Activated T-helper 1 cell treated with Interleukin-2 at 50 U/mL for 16 hours (primary cell): ENCODE data around the gene SCGB3A1.

Source experiments
- DNase-seq: peaks from one replicate; pipeline ENCODE4 v3.0.0-alpha.2; 2020; ENCODE audit warnings: low read depth

Gene SCGB3A1

DNA sequence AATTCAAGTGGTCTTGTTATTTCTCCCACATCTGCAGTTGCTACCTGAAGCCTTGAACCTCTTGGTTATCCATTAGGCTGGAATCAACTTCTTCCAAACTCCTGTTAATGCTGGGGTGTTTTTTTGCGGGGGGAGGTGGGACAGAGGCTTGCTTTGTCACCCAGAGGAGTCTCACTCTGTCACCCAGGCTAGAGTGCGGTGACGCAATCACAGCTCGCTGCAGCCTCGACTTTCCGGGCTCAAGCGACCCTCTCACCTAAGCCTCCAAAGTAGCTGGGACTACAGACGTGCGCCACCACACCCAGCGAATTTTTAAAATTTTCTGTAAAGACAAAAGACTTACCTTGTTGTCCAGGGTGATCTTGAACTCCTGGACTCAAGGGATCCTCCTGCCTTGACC is 4.4 kb downstream of the SCGB3A1 start:
- no peak for DNase-seq

DNA sequence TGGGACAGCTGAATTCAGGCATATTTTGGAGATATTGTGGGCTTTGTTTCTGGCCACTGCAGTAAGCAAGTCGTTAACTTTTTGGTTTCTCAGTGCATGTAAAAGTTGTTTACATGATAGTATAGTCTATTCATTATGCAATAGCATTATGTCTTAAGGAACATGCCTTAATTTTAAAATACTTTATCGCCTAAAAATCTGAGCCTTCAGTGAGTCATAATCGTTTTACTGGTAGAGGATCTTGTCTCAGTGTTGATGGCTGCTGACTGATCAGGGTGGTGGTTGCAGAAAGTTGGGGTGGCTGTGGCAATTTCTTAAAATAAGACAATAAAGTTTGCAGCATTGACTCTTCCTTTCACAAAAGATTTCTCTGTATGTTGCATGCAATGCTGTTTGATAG is 5.1 kb downstream of the SCGB3A1 start:
- DNase-seq, result no peak

DNA sequence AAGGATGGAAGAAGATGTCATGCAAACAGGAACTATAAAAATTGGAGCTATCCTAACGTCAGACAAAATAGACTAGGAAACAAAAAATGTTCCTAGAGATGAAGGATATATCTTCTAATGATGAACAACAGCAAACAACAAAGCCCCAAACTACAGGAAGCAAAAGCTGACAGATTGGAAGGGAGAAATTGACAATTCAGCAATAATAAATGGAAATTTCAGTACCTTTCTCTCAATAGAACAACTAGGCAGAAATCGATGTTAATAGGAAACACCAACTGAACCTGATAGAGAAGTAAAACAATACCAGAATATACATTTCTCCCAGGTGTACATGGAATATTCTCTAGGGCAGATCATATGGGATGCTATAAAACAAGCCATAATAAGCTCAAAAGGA is 7.6 kb downstream of the SCGB3A1 start:
- DNase-seq, result no peak

DNA sequence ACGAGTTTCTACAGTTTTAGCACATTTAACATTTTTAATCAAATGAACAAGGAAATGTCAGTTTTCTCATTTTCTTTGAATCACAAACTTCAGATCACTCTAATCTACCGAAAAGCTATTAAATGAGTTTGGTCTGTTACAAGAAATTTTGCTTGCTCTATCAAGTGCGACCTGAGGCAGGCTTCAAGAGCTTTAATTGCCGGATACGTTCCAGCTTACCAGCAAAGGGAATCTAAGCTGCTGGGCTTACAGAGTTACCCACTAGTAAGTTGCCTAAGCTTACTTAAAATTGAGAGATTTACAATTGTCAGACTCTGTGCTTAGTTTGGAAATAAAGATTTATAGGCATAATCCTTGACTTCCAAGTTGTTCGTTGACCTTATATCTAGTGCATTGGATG is 10.6 kb downstream of the SCGB3A1 start:
- DNase-seq, result no peak

DNA sequence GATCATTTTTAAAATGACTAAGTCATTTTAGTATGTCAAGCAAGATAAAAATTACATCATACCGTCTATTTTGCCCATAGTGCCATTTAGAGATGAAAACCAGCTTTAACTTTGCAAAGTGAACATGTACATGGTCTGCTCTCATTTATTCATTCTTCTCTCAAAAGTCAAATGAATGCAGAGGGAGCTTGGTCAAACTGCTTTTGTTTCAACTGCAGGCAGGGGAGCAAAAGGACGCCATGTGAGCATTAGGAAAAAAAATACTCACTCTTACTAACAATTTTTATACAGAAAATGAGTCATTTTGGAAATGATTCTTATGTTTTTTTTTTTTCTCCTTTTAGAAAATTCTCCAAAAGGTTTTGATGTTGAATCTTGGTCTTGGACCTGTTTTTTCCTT is 15.7 kb downstream of the SCGB3A1 start:
- DNase-seq, result no peak

DNA sequence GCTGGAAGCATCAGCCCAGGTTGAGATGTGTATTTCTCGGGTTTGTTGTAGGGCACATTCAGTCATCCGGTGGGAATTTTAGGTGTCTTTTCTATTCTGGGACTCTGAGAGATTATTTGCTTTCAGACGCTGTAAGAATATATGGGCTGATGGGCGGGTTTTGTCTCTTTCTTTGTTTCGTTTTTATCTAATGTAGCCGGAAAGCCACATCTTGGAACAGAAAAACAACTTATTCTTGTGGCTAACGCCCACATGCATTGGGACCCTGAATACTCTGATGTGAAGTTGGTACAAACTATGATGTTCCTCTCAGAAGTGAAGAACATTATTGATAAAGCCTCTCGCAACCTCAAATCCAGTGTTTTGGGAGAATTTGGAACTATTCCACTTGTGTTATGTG is 22.4 kb downstream of the SCGB3A1 start:
- DNase-seq, result no peak

DNA sequence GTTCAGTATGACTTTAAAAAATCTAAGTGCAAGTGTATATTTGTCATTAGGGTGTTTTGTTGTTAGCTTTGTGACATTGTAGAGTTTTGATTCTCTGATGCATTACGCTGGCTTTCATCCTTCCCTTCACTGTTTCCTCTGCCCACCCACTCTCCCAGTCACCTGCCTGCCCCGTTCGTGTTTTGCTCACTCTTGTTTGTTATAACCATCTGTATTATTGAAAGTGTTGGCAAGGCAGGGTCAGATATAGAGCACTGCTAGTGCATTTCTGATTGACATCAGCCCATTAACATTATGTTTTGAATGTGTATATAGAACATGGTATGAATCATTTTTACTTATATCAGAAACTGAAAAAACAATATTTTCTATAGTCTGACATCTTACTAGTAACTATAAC is 27.3 kb downstream of the SCGB3A1 start:
- no peak for DNase-seq

DNA sequence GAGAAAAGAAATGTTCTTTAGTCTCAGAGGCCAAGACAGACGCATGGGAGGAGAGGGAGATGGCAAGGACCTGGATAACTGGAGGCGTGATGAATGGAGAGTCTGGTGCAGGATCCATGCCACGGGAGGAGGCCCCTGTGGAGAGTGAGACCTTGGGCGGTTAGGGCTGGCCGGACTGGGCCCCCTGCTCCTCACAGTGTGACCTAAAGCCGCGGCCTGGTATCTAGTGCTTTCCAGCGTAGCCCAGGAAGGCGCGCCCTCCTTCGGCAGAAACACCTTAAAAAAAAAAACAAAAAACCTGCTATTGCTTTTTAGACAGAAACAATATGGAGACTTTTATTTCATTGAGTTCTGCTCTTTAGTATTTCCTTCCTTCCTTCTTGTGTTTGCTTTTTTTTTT is 33.1 kb downstream of the SCGB3A1 start:
- DNase-seq, result no peak

DNA sequence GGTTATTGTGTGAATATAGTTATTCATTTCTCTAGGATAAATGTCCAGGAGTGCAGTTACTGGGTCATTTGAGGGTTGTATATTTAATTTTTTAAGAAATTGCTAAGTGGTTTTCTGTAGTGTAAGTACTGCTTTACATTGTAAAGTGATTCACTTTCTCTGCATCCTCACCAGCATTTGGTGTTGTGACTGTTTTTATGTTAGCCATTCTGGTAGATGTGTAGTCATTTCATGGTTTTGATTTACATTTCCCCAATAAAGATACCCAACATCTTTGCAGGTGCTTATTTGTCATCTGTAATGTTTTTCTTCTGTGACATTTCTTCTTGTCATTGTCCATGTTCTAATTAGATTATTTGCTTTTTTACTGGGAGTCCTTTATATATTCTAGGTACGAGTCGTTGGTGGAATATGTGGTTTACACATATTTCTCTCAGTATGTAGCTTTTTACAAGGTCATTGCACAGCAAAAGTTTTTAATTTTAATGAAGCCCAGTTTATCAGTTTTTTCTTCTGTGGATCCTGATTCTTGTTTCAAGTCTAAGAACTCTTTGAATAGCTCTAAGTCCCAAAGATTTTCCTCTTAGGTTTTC is 34.0 kb downstream of the SCGB3A1 start:
- DNase-seq, result no peak

DNA sequence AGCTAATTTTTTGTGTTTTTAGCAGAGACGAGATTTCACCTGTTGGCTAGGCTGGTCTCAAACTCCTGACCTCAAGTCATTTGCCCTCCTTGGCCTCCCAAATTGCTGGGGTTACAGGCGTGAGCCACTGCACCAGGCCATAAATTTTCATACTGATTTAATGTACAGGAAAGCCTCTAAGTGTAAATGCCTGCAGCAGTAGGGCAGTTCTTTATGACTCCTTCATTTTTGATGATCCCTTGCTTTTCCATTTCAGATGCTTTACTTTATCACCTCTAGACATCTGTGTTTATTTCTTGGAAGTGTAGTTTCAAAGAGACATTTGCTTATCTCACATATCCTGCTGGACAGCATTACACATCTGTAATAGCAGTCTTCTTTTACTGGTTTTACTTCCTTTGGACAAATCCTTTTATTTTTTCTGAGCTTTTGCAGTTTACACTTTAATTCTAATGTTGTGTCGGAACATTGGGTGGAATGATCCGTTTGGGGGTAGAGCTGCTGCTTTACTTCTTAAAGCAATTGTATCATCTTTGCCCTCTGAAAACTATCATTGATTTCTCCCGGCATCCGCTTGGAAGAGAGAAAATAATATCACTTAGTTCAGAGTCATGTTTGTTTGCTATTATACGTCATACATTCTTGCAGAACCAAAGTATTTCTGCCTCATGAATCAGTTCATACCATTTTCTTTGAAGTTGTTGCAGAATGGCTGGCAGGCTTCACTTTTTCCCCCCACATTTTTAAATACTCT is 36.0 kb downstream of the SCGB3A1 start:
- no peak for DNase-seq

DNA sequence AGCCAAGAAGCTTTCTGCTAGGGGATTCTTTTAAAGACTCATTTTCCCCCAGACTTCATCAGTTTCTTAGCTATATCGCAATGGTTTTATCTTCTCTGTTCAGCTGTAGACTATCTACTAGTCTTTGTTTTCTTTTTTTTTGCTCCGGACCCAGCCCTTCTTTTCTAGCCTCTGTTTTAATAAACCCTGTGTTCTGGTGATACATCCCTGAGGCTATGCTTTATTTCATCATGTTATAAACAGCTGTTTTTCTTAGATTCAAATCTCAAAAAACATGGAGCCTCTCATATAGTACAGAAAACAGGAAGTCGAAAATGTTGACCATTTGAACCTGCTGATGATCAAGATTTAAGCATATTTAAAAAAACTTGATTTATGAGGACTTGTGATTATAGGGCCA is 37.8 kb downstream of the SCGB3A1 start:
- DNase-seq, result no peak

DNA sequence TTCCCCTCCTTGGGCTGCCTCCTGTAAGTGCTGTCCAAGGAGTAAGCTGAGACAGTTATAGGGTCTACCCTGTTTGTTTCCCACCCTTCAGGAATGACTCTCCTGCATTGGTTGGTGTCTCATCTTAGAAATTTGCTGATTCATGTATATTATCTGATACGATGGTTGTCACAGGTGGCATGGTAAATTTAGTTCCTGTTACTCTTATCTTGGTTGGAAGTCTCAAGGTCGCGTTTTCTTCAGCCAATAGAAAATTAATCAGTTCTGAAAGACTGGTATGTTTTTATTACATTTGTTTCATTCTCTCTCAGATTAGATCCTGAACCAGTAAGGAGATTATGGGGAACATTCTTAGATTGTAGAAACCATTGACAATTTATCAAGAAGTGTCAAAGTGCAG is 42.7 kb downstream of the SCGB3A1 start:
- no peak for DNase-seq

DNA sequence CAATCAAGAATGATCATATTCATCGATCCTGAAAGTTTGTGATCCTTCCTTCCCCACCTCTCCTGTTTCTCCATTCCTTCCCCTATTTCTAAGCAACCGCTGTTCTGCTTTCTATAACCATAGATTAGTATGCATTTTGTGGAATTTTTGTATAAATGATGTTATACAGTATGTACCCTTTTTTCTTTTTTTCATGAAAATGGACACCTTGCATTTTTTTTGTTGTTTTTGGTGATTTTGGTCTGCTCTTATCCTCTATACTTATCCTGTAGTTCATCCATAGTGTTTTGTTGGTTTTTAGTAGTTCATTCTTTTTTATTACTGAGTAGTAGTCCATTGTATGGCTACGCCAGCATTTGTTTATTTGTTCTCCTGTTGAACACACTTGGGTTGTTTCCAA is 46.1 kb downstream of the SCGB3A1 start:
- no peak for DNase-seq

DNA sequence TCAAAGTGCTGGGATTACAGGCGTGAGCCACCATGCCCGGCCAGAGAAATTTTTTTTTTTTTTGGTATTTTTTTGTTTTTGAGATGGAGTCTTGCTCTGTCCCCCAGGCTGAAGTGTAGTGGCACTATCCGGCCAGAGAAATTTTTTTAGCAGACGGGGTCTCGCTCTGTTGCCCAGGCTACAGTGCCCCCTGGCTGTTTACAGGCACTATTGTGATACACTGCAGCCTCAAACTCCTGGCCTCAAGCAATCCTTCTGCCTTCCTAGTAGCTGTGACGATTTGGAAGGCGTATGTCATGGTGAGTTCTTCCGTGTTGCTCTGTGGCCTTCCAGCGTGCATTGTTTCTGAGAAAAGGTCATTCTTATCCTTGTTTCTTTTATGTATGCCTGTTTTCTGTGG is 49.6 kb downstream of the SCGB3A1 start:
- DNase-seq, result no peak
